GM19238 (cell line): ENCODE measurements around the gene CFAP46.
A peak's percentile ranks its signal among the peaks of the same experiment; 100 is the strongest.
"Not testable (repeated sequence)": the region's sequence is repeated elsewhere in the genome, so short reads cannot be mapped to it uniquely, and the experiment has no call there.

ENCODE experiments used
- DNase-seq: peaks from one replicate; pipeline ENCODE4 v3.0.0; 2011; ENCODE audit warnings: low spot score; ENCODE audit not compliant: insufficient read length

The CFAP46 gene

GRCh38 chr10:132963430-132963960 is 21.1 kb upstream of the CFAP46 start:
- DNase-seq: no peak

GRCh38 chr10:132962623-132963429 is 20.5 kb upstream of the CFAP46 start:
- DNase-seq: no peak

DNA sequence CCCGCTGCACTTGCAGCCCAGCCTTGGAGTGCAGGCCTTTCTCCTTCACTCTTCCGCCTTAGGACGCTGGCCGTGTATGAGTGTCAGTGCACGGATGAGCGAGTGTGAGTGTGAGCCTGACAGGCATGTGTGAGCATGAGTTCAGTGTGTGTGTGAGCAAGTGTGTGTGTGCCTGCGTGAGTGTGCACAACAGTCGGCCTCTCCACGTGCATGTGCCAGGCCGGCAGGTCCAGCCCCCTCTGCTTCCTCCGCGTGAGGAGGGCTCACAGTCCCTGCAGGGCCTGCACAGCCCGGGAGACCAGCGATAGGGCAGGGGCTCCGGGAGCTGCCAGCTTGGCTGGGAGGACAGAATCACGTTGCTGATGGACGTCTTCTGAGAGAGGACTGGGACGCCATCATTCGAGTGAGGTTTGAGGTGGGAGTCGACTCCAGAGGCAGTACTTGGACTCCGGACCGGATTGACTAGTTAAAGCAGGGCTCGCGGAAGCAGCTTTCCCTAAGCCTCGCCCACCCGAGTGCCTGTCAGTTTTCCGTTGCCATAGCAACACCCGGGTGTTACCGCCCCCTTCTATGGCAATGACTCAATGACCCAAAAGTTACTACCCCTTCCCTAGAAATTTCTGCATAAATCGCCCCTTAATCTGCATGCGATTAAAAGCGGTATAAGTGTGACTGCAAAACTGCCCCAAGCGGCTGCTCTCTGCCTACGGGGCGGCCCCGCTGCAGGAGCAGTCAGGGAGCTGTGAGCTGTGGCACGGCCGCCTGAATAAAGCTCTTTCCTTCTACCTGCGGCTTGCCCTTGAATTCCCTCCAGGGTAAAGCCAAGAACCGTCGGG is 19.6 kb upstream of the CFAP46 start:
- peak; percentile 68 for DNase-seq

DNA sequence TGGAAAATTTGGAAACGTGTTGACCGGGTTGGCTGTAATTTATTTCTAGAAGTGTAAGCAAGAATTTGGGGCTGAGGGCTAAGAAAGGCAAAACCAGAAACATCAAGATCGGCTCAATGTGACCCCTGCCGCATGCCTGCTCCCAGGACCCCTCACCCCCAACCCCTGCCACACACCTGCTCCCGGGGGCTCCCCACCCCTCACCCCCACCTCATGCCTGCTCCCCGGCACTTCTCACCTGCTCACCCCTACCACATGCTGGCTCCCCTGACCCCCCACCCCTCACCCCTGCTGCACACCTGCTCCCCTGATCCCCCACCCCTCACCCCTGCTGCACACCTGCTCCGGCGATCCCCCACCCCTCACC is 19.0 kb upstream of the CFAP46 start:
- DNase-seq: no peak

- no peak for DNase-seq
Measured at GRCh38 chr10:132960631-132961419, 18.5 kb upstream of the CFAP46 start.

DNA sequence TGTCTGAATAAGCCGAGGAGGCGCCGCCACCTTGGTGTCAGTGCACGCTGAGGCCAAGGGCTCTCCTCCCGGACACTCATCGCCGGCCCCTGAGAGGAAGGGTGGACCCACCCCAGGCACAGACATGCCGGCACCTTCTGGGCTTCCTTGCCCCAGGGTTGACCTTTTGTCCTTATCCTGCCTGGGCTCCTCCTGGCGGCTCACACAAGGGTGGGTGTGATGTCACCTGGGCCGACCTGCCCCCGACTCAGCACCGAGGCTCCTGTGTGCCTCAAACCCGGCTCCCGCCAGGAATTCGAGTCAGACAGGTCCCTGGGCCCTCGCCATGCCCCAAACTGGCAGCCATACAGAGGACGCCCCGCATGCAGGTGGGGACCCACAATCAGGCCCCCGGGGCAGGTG is 17.7 kb upstream of the CFAP46 start:
- DNase-seq: no peak

GRCh38 chr10:132959559-132959961 is 17.2 kb upstream of the CFAP46 start:
- DNase-seq: no peak

DNA sequence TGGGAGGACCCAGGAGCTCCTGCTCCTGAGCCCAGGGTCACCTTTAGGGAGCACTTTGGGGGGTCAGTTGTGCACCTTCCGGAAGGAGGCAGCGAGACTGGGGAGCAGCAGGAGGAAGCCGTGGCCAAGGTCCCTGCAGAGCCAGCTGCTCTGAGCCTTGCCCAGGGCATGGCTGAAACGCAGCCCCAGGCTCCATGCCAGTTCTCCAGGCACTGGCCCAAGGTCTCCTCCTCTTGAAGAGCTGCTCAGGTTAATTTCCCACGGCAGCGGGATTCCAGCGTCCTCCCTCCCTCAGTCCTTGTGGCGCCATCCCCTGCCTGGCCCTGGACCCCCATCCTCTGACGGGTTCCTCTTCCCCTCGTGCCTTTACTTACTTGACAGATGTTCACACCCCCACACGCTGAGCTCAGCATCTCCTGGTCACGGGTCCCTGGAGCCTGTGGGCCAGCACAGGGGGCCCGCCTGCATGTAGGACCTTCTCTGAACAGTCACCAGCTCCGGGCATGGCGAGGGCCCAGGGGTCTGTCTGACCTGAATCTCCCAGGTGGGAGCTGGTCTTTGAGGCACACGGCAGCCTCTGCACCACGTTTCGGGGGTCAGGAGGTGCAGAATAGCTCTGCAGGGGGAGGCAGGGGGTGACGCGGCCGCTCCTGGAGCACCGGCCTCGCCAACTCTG is 16.7 kb upstream of the CFAP46 start:
- DNase-seq: no peak

DNA sequence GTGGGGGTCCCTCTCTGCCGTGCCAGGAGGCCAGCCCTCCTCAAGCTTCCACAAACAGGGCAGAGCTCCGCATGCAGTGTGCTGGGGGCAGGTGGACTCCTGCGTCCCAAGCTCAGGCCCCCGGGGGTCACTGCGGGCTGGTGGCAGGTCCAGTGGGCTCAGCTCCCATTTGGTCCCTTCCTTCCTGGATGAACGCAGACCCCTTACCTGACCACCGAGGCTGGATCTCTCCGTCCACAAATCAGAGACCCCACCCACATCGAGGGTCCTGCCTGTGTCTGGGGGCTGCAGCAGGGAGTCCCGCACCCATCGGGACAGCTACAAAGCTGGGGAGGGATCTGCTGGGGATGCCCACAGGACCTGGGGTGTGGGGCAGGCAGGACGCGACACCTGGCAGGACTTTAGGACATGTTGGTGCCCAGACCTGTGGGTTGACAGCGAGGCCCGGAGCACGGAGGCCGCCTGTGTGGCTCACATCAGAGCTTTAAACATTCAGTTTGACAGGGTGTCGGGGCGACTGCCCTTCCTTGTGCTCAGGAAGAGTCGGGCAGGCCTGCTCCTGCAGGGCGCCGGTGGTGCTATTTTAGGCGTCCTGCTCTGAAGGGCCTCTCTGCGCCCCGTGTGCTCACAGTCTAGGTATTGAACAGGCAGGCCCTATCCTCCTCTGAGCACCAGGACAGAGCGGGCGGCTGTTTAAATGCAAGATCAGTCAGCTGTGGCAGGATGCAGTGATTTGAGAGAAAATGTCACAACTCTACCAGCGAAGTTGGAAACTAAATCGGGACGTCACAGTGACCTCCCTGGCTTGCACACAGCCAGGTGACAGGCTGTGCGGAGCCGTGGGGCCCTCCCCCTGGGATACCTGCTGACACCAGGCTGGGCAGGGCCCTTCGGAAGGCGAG is 15.9 kb upstream of the CFAP46 start:
- DNase-seq: no peak

DNA sequence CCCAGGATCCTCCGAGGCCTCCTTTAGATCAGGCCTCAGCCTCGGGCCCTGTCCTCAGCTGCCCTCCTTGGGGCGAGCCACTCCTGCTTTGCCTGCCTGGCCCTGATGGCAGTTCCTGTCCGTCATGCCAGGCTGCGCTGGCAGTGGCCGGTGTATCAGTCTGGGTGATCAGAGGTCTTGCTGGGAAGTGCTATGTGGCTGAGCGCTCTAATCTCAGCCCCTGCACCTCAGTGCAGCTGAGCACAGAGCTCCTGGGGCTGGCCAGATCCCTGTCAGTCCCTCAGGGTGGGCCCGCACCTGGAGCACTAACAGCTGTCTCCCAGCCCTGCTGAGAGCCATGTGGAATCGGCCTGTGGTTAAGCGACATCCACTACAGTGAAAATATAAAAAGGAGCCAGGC is 14.8 kb upstream of the CFAP46 start:
- DNase-seq: no peak

DNA sequence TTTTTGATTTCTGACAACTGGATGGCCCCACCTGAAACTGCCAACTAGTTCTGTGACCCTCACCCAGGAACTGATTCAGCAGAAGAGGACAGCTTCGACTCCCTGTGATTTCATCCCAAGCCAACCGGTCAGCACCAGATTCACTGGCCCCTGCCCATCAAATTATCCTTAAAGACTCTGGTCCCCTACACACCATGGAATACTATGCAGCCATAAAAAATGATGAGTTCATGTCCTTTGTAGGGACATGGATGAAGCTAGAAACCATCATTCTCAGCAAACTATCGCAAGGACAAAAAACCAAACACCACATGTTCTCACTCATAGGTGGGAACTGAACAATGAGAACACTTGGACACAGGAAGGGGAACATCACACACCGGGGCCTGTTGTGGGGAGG is 13.9 kb upstream of the CFAP46 start:
- not testable (repeated sequence) for DNase-seq

GRCh38 chr10:132955479-132955878 is 13.1 kb upstream of the CFAP46 start:
- no peak for DNase-seq

DNA sequence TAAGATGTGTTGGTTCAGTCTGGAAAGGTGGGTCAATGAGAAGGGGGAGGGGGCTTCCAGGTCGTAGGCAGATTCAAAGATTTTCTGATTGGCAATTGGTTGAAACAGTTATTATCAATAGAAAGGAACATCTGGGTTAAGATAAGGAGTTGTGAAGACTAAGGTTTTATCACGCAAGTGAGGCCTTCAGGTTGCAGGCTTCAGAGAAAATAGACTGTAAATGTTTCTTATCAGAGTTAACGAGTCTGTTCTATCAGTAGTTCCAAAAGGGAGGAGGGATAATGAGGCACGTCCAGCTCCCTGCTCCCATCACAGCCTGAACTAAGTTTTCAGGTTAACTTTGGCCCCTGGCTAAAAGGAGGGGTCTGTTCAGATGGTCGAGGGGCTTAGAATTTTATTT is 11.1 kb upstream of the CFAP46 start:
- no peak for DNase-seq

- DNase-seq: no peak
Measured at GRCh38 chr10:132951926-132952325, 9.6 kb upstream of the CFAP46 start.

- DNase-seq: no peak
Measured at GRCh38 chr10:132948351-132948750, 6.0 kb upstream of the CFAP46 start.

DNA sequence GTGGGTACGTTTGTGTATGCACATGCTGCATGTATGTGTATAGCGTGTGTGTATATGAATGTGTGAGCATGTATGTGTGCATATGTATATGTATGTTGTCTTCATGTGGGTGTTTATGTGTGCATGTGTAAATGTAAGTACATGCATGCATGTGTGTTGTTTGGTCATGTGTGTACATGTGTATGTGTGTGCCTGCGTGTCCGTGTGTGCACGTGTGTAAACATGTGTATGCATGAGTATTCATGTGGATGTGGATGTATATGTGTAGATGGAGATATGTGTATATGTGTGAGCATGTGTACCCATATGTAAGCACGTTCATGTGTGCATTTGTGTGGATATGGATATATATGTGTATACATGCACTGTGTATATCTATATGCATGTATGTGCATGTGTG is 5.5 kb upstream of the CFAP46 start:
- DNase-seq: no peak

DNA sequence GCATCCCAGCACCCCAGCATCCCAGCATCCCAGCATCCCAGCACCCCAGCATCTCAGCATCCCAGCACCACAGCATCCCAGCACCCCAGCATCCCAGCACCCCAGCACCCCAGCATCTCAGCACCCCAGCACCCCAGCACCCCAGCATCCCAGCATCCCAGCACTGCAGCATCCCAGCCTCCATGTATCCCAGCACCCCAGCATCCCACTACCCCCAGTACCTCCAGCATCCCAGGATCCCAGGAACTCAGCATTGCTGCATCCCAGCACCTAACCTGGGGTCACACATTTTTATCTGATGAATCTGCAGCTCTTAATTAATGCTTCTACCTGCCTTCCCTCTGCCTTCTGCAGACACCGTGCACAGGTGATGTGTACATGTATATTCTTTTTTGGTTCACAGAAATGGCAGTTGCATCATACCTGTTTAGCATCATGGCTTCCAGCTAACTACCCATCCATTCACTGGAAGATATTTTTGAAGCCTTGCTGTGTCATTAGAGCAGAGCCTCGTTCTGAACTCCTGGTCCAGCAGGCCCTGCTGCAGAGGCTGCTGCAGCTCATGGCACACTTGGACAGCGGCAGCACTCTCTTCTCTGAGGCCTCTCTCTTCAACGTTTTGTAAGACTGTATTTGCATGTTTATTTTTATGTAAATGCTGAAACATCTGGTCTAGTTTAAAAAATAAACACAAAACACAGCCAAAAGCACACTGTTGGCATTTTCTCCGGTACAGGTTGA is 4.6 kb upstream of the CFAP46 start:
- DNase-seq: no peak

DNA sequence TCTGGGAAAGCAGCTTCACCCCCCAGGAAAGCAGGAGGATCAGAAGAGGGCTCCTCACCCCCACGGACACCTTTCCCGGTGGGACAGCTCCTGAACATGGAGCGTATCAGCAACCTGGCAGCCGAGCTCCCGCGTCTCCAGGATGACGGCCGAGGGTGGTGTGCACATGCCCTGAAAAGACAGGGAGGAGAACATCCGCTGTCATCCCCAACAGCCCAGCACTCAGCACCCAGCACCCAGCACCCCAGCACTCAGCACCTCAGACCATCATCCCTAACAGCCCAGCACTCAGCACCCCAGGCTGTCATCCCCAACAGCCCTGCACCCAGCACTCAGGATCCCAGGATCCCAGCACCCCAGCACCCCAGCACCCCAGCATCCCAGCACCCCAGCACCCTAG is 3.9 kb upstream of the CFAP46 start:
- DNase-seq: no peak

- no peak for DNase-seq
Measured at GRCh38 chr10:132945894-132946255, 3.5 kb upstream of the CFAP46 start.
